Tibial nerve (tissue), 4 donors: Measurements from ENCODE around the gene LMO7.

Experiments
- CTCF ChIP-seq, 5 experiments: fragments of 200-600 bp in 3 of 5; fragments of 450-650 bp in 2 of 5; sonication (generic) in 3 of 5; IDR thresholded peaks; one replicate each; pipeline ENCODE4 v1.5.1; 2016 to 2019; ENCODE audit warnings: antibody characterized with exemption in 5 of 5, mild to moderate bottlenecking in 3 of 5, moderate library complexity in 2 of 5
- EP300 ChIP-seq, 2 donors: sonication (generic); formaldehyde crosslinking; IDR thresholded peaks; one replicate each; pipeline ENCODE4 v1.6.1; 2017; ENCODE audit warnings: antibody characterized with exemption in 2 of 2, mild to moderate bottlenecking in 1 of 2
- POLR2A ChIP-seq, 2 donors: fragments of 450-650 bp; IDR thresholded peaks; one replicate each; pipeline ENCODE4 v1.6.1; 2017; ENCODE audit warnings: antibody characterized with exemption in 2 of 2, mild to moderate bottlenecking in 2 of 2, moderate library complexity in 2 of 2

GRCh38 chr13:75770592-75771011 lies 134.5 kb downstream of the LMO7 start:
- TF ChIP-seq CTCF (IDR thresholded peaks at IDR 0.05) (no peak), EP300 (IDR thresholded peaks at IDR 0.05) (no peak), POLR2A (IDR thresholded peaks at IDR 0.05) (no peak)
